ENCODE results near the gene EFHD2.
"Not testable (repeated sequence)": the region's sequence is repeated elsewhere in the genome, so short reads cannot be mapped to it uniquely, and the experiment has no call there.

The EFHD2 gene

DNA sequence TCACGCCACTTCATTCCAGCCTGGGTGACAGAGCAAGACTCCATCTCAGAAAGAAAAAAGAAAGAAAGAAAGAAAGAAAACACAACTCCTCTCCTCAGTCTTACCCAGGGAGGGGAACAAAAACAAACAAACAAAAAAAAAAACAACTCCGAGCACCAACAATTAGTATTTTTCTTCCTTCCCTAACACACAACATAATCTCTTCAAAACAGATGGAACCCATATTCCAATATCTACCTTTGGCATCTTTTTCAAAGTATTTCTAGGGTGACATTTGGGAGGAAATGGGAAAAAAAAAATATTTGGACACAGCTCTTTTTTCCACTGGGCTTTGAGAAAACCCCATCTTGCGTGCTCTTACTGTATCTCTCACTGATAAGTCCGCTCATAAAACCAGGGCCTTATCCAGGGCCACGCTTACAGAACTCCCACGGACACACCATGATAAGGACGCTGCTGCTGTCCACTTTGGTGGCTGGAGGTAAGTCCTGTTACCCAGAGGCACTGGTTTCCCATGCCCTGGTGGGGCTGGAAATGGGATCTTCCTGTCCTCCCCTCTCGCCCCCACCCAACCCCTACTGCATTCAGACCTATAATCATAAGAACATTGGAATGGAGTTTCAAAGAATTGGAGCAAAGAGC, 46.7 kb downstream of the EFHD2 start, which contains the start of gene CELA2A:
Gene CELA2A (plus strand): TSS at position 420 of the 642 bp plus-strand sequence. CDS start 22 bp downstream, at position 442.
- Histone ChIP-seq H3K27ac (ENCODE audit: low read depth, low read length) (no peak within 1 kb of the TSS), H3K9me3 (ENCODE audit: control insufficient read depth, insufficient read depth, low read length) (no peaks in the 10 kb centered on the region), H3K36me3 (ENCODE audit: control insufficient read depth, insufficient read depth, low read length) (no peaks in the 10 kb centered on the region), H3K27me3 (ENCODE audit: control insufficient read depth, insufficient read depth, low read length) (no peaks in the 10 kb centered on the region), H3K9ac (ENCODE audit: low read depth, low read length) (no peak within 1 kb of the TSS), H3K4me1 (ENCODE audit: control insufficient read depth, insufficient read depth, low read length) (no peaks in the 10 kb centered on the region), H3K4me3 (ENCODE audit: low read depth, low read length) (no peak within 1 kb of the TSS)

GRCh38 chr1:15457585-15457984, 47.9 kb downstream of the EFHD2 start:
- H3K9me3 ChIP-seq (ENCODE audit: control insufficient read depth, insufficient read depth, low read length), result no peaks in the 10 kb centered on the region
- H3K4me3 ChIP-seq (ENCODE audit: low read depth, low read length), result no peak overlapping the region
- H3K27me3 ChIP-seq (ENCODE audit: control insufficient read depth, insufficient read depth, low read length), result no peaks in the 10 kb centered on the region
- H3K9ac ChIP-seq (ENCODE audit: low read depth, low read length), result no peak overlapping the region
- H3K4me1 ChIP-seq (ENCODE audit: control insufficient read depth, insufficient read depth, low read length), result no peaks in the 10 kb centered on the region
- H3K27ac ChIP-seq (ENCODE audit: low read depth, low read length), result no peak overlapping the region
- H3K36me3 ChIP-seq (ENCODE audit: control insufficient read depth, insufficient read depth, low read length), result no peaks in the 10 kb centered on the region

GRCh38 chr1:15458388-15458787, 48.7 kb downstream of the EFHD2 start:
- not testable (repeated sequence) for H3K9ac ChIP-seq (ENCODE audit: low read depth, low read length); H3K9me3 ChIP-seq (ENCODE audit: control insufficient read depth, insufficient read depth, low read length); H3K27me3 ChIP-seq (ENCODE audit: control insufficient read depth, insufficient read depth, low read length); H3K4me1 ChIP-seq (ENCODE audit: control insufficient read depth, insufficient read depth, low read length); H3K4me3 ChIP-seq (ENCODE audit: low read depth, low read length); H3K27ac ChIP-seq (ENCODE audit: low read depth, low read length); H3K36me3 ChIP-seq (ENCODE audit: control insufficient read depth, insufficient read depth, low read length)

DNA sequence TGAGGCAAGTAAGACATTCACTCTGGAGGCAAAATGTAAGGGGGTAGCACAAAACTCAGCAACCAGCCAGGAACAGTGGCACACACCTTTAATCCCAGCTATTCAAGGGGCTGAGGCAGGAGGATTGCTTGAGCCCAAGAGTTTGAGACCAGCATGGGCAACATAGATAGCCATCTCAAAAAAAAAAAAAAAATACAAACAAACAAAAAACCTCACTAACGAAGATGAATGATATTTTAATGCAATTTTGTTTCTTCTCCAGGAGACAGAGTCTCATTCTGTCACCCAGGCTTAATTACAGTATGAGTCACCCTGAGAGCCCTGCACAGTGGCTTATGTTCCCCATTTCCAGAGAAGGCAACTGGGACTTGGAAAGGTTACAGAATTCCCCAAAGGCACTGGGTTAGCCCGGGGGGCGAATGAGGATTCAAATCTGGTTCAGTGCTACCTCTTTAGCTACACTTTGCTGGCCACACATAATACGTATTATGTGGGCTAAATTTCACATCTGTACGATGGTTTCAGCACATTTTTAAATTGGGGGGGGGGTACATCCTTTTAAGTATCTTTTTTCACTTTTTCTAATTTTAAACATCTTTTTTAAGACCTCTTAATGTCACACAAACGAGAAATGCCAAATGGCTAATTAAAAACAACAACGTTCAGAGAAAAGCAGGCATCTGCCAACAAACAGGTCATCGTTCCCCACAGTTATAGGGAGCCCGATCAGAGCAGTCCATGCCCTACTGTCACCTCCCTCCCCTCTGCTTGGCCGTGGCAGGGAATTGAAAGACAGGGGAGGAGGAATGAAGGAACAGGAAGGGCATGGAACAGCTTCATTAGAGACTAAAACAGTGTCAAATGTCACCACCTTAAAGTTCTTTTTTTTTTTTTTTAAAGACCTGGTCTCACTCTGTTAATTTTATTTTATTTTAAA, 50.4 kb downstream of the EFHD2 start:
- Histone ChIP-seq H3K9ac (ENCODE audit: low read depth, low read length) (no peak overlapping the region), H3K27me3 (ENCODE audit: control insufficient read depth, insufficient read depth, low read length) (no peaks in the 10 kb centered on the region), H3K4me3 (ENCODE audit: low read depth, low read length) (no peak overlapping the region), H3K4me1 (ENCODE audit: control insufficient read depth, insufficient read depth, low read length) (no peaks in the 10 kb centered on the region), H3K9me3 (ENCODE audit: control insufficient read depth, insufficient read depth, low read length) (no peaks in the 10 kb centered on the region), H3K36me3 (ENCODE audit: control insufficient read depth, insufficient read depth, low read length) (no peaks in the 10 kb centered on the region), H3K27ac (ENCODE audit: low read depth, low read length) (no peak overlapping the region)

DNA sequence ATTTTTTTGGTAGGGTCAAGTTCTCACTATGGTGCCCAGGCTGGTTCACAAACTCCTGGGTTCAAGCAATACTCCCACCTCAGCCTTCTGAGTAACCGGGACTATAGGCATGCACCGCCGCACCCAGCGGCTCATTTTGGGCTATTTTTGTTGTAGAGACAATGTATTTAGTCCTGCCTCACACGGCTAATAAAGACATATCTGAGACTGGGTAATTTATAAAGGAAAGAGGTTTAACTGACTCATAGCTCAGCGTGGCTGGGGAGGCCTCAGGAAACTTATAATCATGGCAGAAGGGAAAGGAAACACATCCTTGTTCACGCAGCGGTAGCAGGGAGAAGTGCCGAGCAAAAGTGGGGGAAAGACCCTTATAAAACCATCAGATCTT, 51.0 kb downstream of the EFHD2 start:
- Histone ChIP-seq H3K36me3 (ENCODE audit: control insufficient read depth, insufficient read depth, low read length) (no peaks in the 10 kb centered on the region), H3K4me1 (ENCODE audit: control insufficient read depth, insufficient read depth, low read length) (no peaks in the 10 kb centered on the region), H3K27me3 (ENCODE audit: control insufficient read depth, insufficient read depth, low read length) (no peaks in the 10 kb centered on the region), H3K9ac (ENCODE audit: low read depth, low read length) (no peak overlapping the region), H3K27ac (ENCODE audit: low read depth, low read length) (no peak overlapping the region), H3K9me3 (ENCODE audit: control insufficient read depth, insufficient read depth, low read length) (no peaks in the 10 kb centered on the region), H3K4me3 (ENCODE audit: low read depth, low read length) (no peak overlapping the region)

DNA sequence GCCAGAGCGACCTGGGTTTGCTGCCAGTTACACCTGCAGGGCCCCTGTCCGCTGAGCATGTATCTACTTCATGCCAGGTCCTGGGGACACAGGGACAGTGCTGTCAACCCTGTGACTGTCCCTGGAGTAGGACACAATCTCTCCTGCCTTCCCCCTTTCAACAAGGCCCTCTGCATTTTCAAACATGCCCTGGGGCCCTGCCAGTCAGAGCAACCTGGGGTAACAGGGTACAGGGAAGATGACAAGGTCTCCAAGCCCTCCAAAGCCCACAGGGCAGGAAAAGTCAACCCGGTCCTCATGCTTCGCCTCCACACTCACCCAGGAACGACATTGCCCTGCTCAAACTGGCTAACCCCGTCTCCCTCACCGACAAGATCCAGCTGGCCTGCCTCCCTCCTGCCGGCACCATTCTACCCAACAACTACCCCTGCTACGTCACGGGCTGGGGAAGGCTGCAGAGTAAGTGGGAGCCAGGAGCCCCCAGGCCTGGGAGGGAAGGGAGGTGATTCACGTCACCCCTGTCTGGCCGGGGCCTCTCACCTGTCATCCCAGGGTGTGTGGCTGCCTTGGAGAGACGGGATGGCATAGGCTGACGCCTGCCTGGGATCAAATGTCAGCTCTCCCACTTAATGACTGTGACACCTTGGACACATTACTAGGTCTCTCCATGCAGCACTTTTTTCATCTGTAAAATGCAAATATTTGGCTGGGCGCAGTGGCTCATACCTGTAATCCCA, 53.5 kb downstream of the EFHD2 start:
- not testable (repeated sequence) for H3K9ac ChIP-seq (ENCODE audit: low read depth, low read length); H3K27me3 ChIP-seq (ENCODE audit: control insufficient read depth, insufficient read depth, low read length); H3K4me3 ChIP-seq (ENCODE audit: low read depth, low read length); H3K27ac ChIP-seq (ENCODE audit: low read depth, low read length); H3K9me3 ChIP-seq (ENCODE audit: control insufficient read depth, insufficient read depth, low read length); H3K4me1 ChIP-seq (ENCODE audit: control insufficient read depth, insufficient read depth, low read length); H3K36me3 ChIP-seq (ENCODE audit: control insufficient read depth, insufficient read depth, low read length)

GRCh38 chr1:15463926-15464322, 54.2 kb downstream of the EFHD2 start:
- H3K4me1 ChIP-seq (ENCODE audit: control insufficient read depth, insufficient read depth, low read length); H3K9ac ChIP-seq (ENCODE audit: low read depth, low read length); H3K27ac ChIP-seq (ENCODE audit: low read depth, low read length); H3K36me3 ChIP-seq (ENCODE audit: control insufficient read depth, insufficient read depth, low read length); H3K9me3 ChIP-seq (ENCODE audit: control insufficient read depth, insufficient read depth, low read length); H3K27me3 ChIP-seq (ENCODE audit: control insufficient read depth, insufficient read depth, low read length); H3K4me3 ChIP-seq (ENCODE audit: low read depth, low read length): not testable (repeated sequence)

DNA sequence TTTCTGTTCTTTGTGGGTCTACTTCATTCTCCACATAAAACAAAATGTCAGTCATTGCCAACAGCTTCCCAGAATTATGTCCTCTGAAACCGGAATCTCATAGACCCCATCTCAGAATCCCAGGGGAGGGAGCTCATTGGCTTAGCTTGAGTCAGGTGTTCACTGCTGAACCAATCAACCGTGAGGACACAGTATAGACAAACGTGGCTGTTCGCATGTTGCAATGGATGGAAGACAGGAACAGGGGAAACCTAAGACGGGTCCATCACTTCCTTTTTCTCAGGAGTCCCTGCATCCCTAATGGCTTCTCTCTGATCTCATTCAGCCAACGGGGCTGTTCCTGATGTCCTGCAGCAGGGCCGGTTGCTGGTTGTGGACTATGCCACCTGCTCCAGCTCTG, 56.0 kb downstream of the EFHD2 start:
- Histone ChIP-seq H3K36me3 (ENCODE audit: control insufficient read depth, insufficient read depth, low read length) (no peaks in the 10 kb centered on the region), H3K4me3 (ENCODE audit: low read depth, low read length) (no peak overlapping the region), H3K4me1 (ENCODE audit: control insufficient read depth, insufficient read depth, low read length) (no peaks in the 10 kb centered on the region), H3K9me3 (ENCODE audit: control insufficient read depth, insufficient read depth, low read length) (no peaks in the 10 kb centered on the region), H3K27me3 (ENCODE audit: control insufficient read depth, insufficient read depth, low read length) (no peaks in the 10 kb centered on the region), H3K9ac (ENCODE audit: low read depth, low read length) (no peak overlapping the region), H3K27ac (ENCODE audit: low read depth, low read length) (no peak overlapping the region)

DNA sequence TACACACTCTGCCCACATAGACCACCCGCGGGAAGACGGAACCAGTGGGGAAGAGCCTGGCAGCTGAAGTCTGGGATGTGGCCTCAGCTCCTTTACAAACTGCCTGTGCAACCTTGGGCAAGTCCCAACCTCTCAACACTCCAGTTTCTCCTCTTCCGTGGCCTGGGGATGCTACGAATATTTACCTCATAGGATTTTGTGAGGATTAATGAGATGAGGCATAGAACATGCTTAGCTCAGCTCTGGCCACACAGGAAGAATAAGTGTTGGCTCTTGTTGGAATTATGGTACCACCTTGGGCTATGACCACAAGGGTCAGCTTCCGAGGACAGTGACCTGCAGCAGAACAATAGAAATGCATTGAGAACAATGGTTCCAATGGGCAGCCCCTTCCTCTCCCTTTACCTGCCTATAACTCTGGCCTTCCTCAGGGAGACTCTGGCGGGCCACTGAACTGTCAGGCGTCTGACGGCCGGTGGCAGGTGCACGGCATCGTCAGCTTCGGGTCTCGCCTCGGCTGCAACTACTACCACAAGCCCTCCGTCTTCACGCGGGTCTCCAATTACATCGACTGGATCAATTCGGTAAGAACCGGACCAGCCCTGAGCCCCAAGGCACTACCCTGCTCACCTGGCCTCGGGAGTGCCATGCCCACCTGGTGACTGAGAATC, 57.4 kb downstream of the EFHD2 start:
- H3K4me1 ChIP-seq (ENCODE audit: control insufficient read depth, insufficient read depth, low read length); H3K27ac ChIP-seq (ENCODE audit: low read depth, low read length); H3K9me3 ChIP-seq (ENCODE audit: control insufficient read depth, insufficient read depth, low read length); H3K27me3 ChIP-seq (ENCODE audit: control insufficient read depth, insufficient read depth, low read length); H3K4me3 ChIP-seq (ENCODE audit: low read depth, low read length); H3K36me3 ChIP-seq (ENCODE audit: control insufficient read depth, insufficient read depth, low read length); H3K9ac ChIP-seq (ENCODE audit: low read depth, low read length): not testable (repeated sequence)

GRCh38 chr1:15468145-15468544, 58.5 kb downstream of the EFHD2 start:
- no peak overlapping the region for H3K27ac ChIP-seq (ENCODE audit: low read depth, low read length)
- no peaks in the 10 kb centered on the region for H3K27me3 ChIP-seq (ENCODE audit: control insufficient read depth, insufficient read depth, low read length)
- no peak overlapping the region for H3K4me3 ChIP-seq (ENCODE audit: low read depth, low read length)
- no peaks in the 10 kb centered on the region for H3K4me1 ChIP-seq (ENCODE audit: control insufficient read depth, insufficient read depth, low read length)
- H3K36me3 ChIP-seq (ENCODE audit: control insufficient read depth, insufficient read depth, low read length), result no peaks in the 10 kb centered on the region
- H3K9ac ChIP-seq (ENCODE audit: low read depth, low read length), result no peak overlapping the region
- H3K9me3 ChIP-seq (ENCODE audit: control insufficient read depth, insufficient read depth, low read length), result no peaks in the 10 kb centered on the region

All from HUES48 (cell line).